NCI-H2171 treated with DMSO at 0.1 percent for 48 hours (cell line): ENCODE measurements around the gene SHTN1.

Experiments used
- DNase-seq: peaks from one replicate; lab custom pipeline; 2025; lab: John Stamatoyannopoulos, UW

Gene SHTN1

DNA sequence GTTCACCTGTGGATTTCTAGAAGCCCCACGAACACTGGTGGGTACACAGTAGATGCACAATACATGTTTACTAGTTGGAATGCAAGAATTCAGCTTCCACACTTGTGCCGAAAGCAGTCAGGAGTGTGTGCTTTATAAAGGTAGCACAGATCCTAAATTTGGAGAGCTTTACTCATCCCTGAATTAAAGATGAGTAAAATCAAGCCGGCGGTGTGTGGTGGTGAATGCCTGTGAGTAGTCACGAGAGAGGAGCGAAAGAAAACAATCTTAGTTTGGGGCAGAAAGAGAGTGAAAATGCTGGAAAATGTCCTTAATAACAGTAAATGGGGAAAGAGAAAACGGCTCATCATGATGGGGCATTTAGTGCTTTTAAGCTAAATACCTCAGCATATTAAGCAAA lies 169.3 kb downstream of the SHTN1 start:
- no peak for DNase-seq

DNA sequence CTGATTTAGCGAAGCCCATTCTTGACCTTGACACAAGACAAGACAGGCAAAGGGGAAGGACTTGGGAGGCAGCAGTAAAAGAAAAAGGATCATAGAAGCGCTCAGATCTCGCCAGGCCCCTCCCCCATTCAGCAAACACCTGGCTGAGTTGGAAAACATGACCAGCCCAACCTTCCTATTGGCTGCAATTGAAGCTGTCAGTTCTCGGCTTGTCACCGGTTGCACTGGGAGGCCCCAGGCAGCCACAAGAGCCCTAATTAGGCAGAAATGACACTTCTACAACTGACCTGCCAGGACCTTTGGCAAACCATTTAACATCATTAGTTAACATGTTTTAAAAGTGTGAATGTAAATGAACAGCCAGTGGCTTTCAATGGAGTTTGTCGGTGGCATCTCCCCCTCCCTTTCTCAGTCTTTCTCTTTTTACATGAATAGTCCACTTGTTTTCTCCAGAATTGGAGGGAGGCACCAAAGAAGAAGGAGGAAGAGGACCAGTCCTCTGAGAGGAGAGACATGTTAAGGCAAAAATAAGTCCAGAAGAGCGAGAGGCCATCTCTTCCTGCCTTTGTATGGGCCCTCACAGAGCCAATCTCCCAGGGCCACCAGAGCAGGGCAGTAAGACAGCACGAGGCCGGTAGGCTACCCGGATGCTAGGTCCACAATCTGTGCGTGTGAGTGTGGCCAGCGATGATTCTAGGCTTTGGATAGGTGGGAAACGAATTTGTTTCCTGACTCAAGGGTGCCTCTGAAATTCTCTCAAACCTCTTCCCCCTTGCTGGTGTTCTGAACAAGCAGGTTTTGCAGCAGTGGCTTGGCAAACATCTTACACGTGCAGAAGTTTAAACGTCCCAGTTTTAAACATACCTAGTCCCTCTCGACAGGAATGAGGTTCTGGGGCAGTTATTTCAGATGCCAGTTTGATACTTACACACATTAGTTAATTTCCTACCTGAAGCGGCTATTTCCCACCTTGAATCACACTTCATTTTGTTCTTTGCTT lies 170.7 kb downstream of the SHTN1 start:
- DNase-seq, result no peak

DNA sequence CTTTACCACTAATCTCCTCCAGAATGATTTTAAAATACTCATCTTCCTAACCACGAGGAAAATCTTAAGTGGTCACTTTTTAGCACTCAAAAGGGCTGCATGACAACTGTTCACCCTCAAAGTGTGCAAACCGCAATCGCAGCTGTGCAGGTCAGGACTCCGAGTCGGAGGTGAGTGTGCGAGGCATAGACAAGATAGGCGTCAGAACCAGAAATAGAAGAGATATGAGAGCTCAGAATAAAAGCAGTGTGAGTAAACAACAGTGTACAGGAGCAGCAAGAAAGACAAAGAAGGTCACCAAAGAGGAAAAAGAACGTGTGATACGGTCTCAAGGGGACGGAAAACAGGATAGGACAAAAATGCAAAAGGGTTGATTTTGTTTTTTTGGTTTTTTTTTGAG lies 173.2 kb downstream of the SHTN1 start:
- DNase-seq, result no peak
